IMR-90 (cell line): ENCODE data around the gene C14orf119. TPM values are rescaled to one million over a fixed set of nuclear protein-coding genes. Genes with fewer than 3 reads are reported as not detected.

Experiments used
- ATAC-seq: fragments of 200-7000 bp; cut with Tn5 transposase; 2 replicates; pipeline ENCODE4 v1.9.1; 2020; ENCODE audit warnings: low read depth, mild to moderate bottlenecking, moderate library complexity
- BruUV-seq: library from RNA; stranded (reverse); fragments of 400-500 nt; replicated peaks from 2 replicates; lab custom pipeline; 2021; lab: Mats Ljungman, UMichigan
- CTCF ChIA-PET: fragments of 300-600 bp; formaldehyde crosslinking; extraction: SDS; loops from one replicate; lab custom pipeline; 2021; ENCODE audit warnings: antibody characterized with exemption; lab: Yijun Ruan, JAX
- POLR2A ChIA-PET: fragments of 300-600 bp; sonication (Branson Sonifier 250); formaldehyde crosslinking; loops from one replicate; lab custom pipeline; 2022; ENCODE audit warnings: antibody characterized with exemption; ENCODE audit not compliant: unreplicated experiment; lab: Charles Lee
- DNase-seq: peaks from one replicate; pipeline ENCODE4 v3.0.0; 2013
- H2AFZ ChIP-seq: replicated peaks from 2 replicates; pipeline ENCODE3; 2013; ENCODE audit warnings: low read length, mild to moderate bottlenecking; ENCODE audit not compliant: poor library complexity
- H2AK5ac ChIP-seq: 2 replicates; pipeline ENCODE4 v1.6.1; 2013; ENCODE audit warnings: low read depth, low read length, inconsistent platforms
- H2AK9ac ChIP-seq: replicated peaks from 2 replicates; pipeline ENCODE3; 2013; ENCODE audit warnings: mild to moderate bottlenecking, low read depth, low read length, moderate library complexity; ENCODE audit not compliant: poor library complexity
- H2BK120ac ChIP-seq: 2 replicates; pipeline ENCODE4 v1.6.1; 2013; ENCODE audit warnings: low read depth, low read length, inconsistent platforms
- H2BK15ac ChIP-seq: 3 replicates; pipeline ENCODE4 v1.6.1; 2013; ENCODE audit warnings: low read depth, low read length, inconsistent platforms
- H2BK20ac ChIP-seq: 2 replicates; pipeline ENCODE4 v1.6.1; 2013; ENCODE audit warnings: low read depth, mild to moderate bottlenecking, inconsistent platforms, low read length, moderate library complexity
- H2BK5ac ChIP-seq: 2 replicates; pipeline ENCODE4 v1.6.1; 2013; ENCODE audit warnings: mild to moderate bottlenecking, low read depth, low read length, inconsistent platforms; ENCODE audit not compliant: poor library complexity, severe bottlenecking
- H3K14ac ChIP-seq: replicated peaks from 2 replicates; pipeline ENCODE4 v1.6.1; 2013; ENCODE audit warnings: low read depth, low read length, inconsistent platforms
- H3K18ac ChIP-seq: 2 replicates; pipeline ENCODE4 v1.6.1; 2013; ENCODE audit warnings: low read depth, low read length, control low read depth
- H3K23ac ChIP-seq: 2 replicates; pipeline ENCODE4 v1.6.1; 2013; ENCODE audit warnings: low read depth, low read length, inconsistent platforms
- H3K27ac ChIP-seq: 2 replicates; pipeline ENCODE4 v1.5.1; 2013; ENCODE audit warnings: mild to moderate bottlenecking, control low read depth, low read length; ENCODE audit not compliant: insufficient read depth
- H3K27me3 ChIP-seq: 2 replicates; pipeline ENCODE4 v1.6.1; 2013; ENCODE audit warnings: low read length; ENCODE audit not compliant: control insufficient read depth, insufficient read depth
- H3K36me3 ChIP-seq: 2 replicates; pipeline ENCODE4 v1.6.1; 2013; ENCODE audit warnings: low read length, mixed read lengths; ENCODE audit not compliant: control insufficient read depth, insufficient read depth
- H3K4ac ChIP-seq: 2 replicates; pipeline ENCODE4 v1.6.1; 2013; ENCODE audit warnings: low read depth, low read length, inconsistent platforms
- H3K4me1 ChIP-seq: 2 replicates; pipeline ENCODE4 v1.6.1; 2013; ENCODE audit warnings: low read length, mixed read lengths; ENCODE audit not compliant: control insufficient read depth, insufficient read depth
- H3K4me2 ChIP-seq: 2 replicates; pipeline ENCODE4 v1.6.1; 2013; ENCODE audit warnings: low read depth, mild to moderate bottlenecking, control low read depth, low read length, moderate library complexity
- H3K4me3 ChIP-seq: 2 replicates; pipeline ENCODE4 v1.5.1; 2013; ENCODE audit warnings: low read depth, mild to moderate bottlenecking, control low read depth, low read length, moderate library complexity; ENCODE audit not compliant: insufficient read depth
- H3K56ac ChIP-seq: 2 replicates; pipeline ENCODE4 v1.6.1; 2013; ENCODE audit warnings: low read length, inconsistent platforms; ENCODE audit not compliant: insufficient read depth; ENCODE audit errors: extremely low read depth
- H3K79me1 ChIP-seq, 2 experiments: 2 replicates each; pipeline ENCODE4 v1.6.1; 2013; ENCODE audit warnings: low read length in 2 of 2, inconsistent platforms in 1 of 2, low read depth in 1 of 2
- H3K9ac ChIP-seq: 2 replicates; pipeline ENCODE4 v1.6.1; 2013; ENCODE audit warnings: low read depth, low read length, control low read depth
- H3K9me1 ChIP-seq: 2 replicates; pipeline ENCODE4 v1.6.1; 2013; ENCODE audit warnings: low read length, inconsistent platforms; ENCODE audit not compliant: insufficient read depth
- H3K9me3 ChIP-seq: 2 replicates; pipeline ENCODE4 v1.6.1; 2013; ENCODE audit warnings: low read length; ENCODE audit not compliant: control insufficient read depth, insufficient read depth
- H4K20me1 ChIP-seq: 2 replicates; pipeline ENCODE4 v1.6.1; 2013; ENCODE audit warnings: low read length, inconsistent platforms; ENCODE audit not compliant: insufficient read depth
- H4K5ac ChIP-seq: 2 replicates; pipeline ENCODE4 v1.6.1; 2013; ENCODE audit warnings: mild to moderate bottlenecking, low read depth, low read length, control low read depth
- H4K8ac ChIP-seq, 2 experiments: 2 replicates each; pipeline ENCODE4 v1.6.1; 2013; ENCODE audit warnings: low read depth in 2 of 2, low read length in 2 of 2, control low read depth in 1 of 2, inconsistent platforms in 1 of 2
- H4K91ac ChIP-seq: 2 replicates; pipeline ENCODE4 v1.6.1; 2013; ENCODE audit warnings: low read depth, low read length, inconsistent platforms; ENCODE audit not compliant: insufficient read depth
- MAZ ChIP-seq: IDR thresholded peaks from 2 replicates; pipeline ENCODE4 v1.6.1; 2012; ENCODE audit warnings: low read depth, mild to moderate bottlenecking, low read length, improper control_type of control experiment, moderate library complexity, borderline replicate concordance
- NFE2L2 ChIP-seq: fragments of 150-350 bp; IDR thresholded peaks from 2 replicates; pipeline ENCODE4 v1.6.1; 2016; ENCODE audit warnings: low read depth, mild to moderate bottlenecking, low read length
- RFX5 ChIP-seq: IDR thresholded peaks from 2 replicates; pipeline ENCODE4 v1.8.0; 2012; ENCODE audit warnings: low read depth, mild to moderate bottlenecking, low read length, moderate library complexity
- WGBS, 2 experiments: methylation state at CpG; one replicate each; pipeline versions ENCODE4 v1.1.5 to v1.1.7; 2013; ENCODE audit warnings: missing lambda C conversion rate in 2 of 2; ENCODE audit not compliant: insufficient read length in 1 of 2; ENCODE audit errors: extremely low coverage in 2 of 2; 5-methylcytosine and 5-hydroxymethylcytosine counted together
- dilution Hi-C: fragments of 300-500 bp; cut with HindIII; formaldehyde crosslinking; loops from one replicate; pipeline ENCODE4 v1.14.3; 2018; ENCODE audit warnings: low sequenced_read_pairs; ENCODE audit not compliant: unreplicated experiment
- in situ Hi-C: fragments of 300-500 bp; cut with MboI; formaldehyde crosslinking; loops from 3 replicates; pipeline ENCODE4 v1.14.3; 2019; ENCODE audit warnings: low sequenced_read_pairs, inconsistent platforms, mixed read lengths
- intact Hi-C: fragments of 100-400 bp; cut with micrococcal nuclease; formaldehyde crosslinking; loops from 2 replicates; pipeline ENCODE4 v1.10.0; 2022
- polyA plus RNA-seq, 3 experiments: library from polyadenylated mRNA; depleted of rRNA; stranded (reverse); fragments of >200 nt; gene quantifications; 2 replicates each; pipeline ENCODE4 v1.2.3, GENCODE V29; 2012; ENCODE audit warnings: low replicate concordance in 1 of 3
- total RNA-seq: library from RNA; depleted of rRNA; stranded (reverse); fragments of >200 nt; gene quantifications from 2 replicates; pipeline ENCODE4 v1.2.3, GENCODE V29; 2012
- TF ChIP-seq, protein P1 (sequence below): fragments of 150-350 bp; IDR thresholded peaks from 2 replicates; pipeline ENCODE4 v1.6.1; 2017; ENCODE audit warnings: mild to moderate bottlenecking, antibody characterized with exemption, low read length, low read depth

C14orf119 gene
- total and polyA plus RNA-seq, 2 of the 4 experiments (the other 2 are of a cell fraction), result 74.0 to 83.7 TPM

GRCh38 chr14:23067847-23068788, 27.2 kb upstream of the C14orf119 start:
- ATAC-seq (no peak), DNase-seq (no peak)
- no peak overlapping the region for H3K14ac ChIP-seq
- H3K9me1 ChIP-seq, result peaks cover 5% of the 10 kb centered on the region; the same call in 1 of the 2 replicates
- H3K9ac ChIP-seq, result no peak overlapping the region
- H2AFZ ChIP-seq, result no peak overlapping the region
- no peak overlapping the region for H2BK20ac ChIP-seq
- H2AK5ac ChIP-seq, result no peak overlapping the region
- H3K36me3 ChIP-seq, result peaks cover 53% of the 10 kb centered on the region
- dilution Hi-C loops, result no loop called here
- H3K27ac ChIP-seq, result no peak overlapping the region
- intact Hi-C loops, result no loop called here
- H4K8ac ChIP-seq, result no peak overlapping the region
- H4K20me1 ChIP-seq, result peaks cover 46% of the 10 kb centered on the region
- 93% methylated on average over 3 of the region's 14 CpGs; no CpG with 5 or more reads in 1 of the 2 experiments for WGBS, 2 experiments
- H3K56ac ChIP-seq, result no peak overlapping the region
- no peak overlapping the region for H3K4ac ChIP-seq
- H3K79me1 ChIP-seq, result peaks cover 25 to 77% of the 10 kb centered on the region in 2 experiments
- H3K4me1 ChIP-seq, result peaks cover 13% of the 10 kb centered on the region
- no peak overlapping the region for H3K18ac ChIP-seq
- no peak overlapping the region for H4K91ac ChIP-seq
- peak overlapping the region; percentile 14 for H2AK9ac ChIP-seq
- ChIA-PET CTCF (interaction anchor here (0.6 to 1.8 kb wide), 25 partner anchors 8 to 150 kb away, joined by 3 to 21 read pairs (median 5); partner anchors contain the start of genes ACIN1, C14orf119, CDH24 and CIROP), POLR2A (no interaction called here)
- H3K9me3 ChIP-seq, result no peaks in the 10 kb centered on the region
- no peak overlapping the region for H4K5ac ChIP-seq
- no peak overlapping the region for H2BK5ac ChIP-seq
- no peak overlapping the region for H2BK120ac ChIP-seq
- TF ChIP-seq, protein P1, sequence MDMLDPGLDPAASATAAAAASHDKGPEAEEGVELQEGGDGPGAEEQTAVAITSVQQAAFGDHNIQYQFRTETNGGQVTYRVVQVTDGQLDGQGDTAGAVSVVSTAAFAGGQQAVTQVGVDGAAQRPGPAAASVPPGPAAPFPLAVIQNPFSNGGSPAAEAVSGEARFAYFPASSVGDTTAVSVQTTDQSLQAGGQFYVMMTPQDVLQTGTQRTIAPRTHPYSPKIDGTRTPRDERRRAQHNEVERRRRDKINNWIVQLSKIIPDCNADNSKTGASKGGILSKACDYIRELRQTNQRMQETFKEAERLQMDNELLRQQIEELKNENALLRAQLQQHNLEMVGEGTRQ, result no peak
- TF ChIP-seq NFE2L2 (no peak), RFX5 (no peak), MAZ (no peak)
- no peak overlapping the region for H3K23ac ChIP-seq
- H3K27me3 ChIP-seq, result no peaks in the 10 kb centered on the region
- H3K4me2 ChIP-seq, result peak overlapping the region; percentile 60; the same call in 1 of the 2 replicates
- H3K4me3 ChIP-seq, result no peak overlapping the region
- in situ Hi-C loops, result loop anchor here (5.0 to 10.0 kb wide), 2 partner anchors 34 to 513 kb away; partner anchors contain the start of gene CIROP
- H2BK15ac ChIP-seq, result no peak overlapping the region
- no TSS peak for BruUV-seq
